H1 (cell line): ENCODE data around the gene CBX4. TPM values are rescaled to one million over a fixed set of nuclear protein-coding genes. Genes with fewer than 3 reads are reported as not detected.

Source experiments
- BCL11A ChIP-seq, 2 experiments: IDR thresholded peaks; one replicate each; pipeline ENCODE4 v1.6.1; 2011; ENCODE audit warnings: low read depth in 2 of 2, low read length in 2 of 2, mild to moderate bottlenecking in 2 of 2
- CHD7 ChIP-seq: fragments of 300-600 bp; sonication (generic); IDR thresholded peaks from 2 replicates; pipeline ENCODE4 v1.7.1; 2012; ENCODE audit warnings: low read length, moderate library complexity, mild to moderate bottlenecking, inconsistent platforms; ENCODE audit not compliant: insufficient replicate concordance
- JUN ChIP-seq: IDR thresholded peaks from 2 replicates; pipeline ENCODE4 v1.6.1; 2011; ENCODE audit warnings: low read depth, mild to moderate bottlenecking, improper control_type of control experiment, low read length
- MAFK ChIP-seq: IDR thresholded peaks from 2 replicates; pipeline ENCODE4 v1.6.1; 2012; ENCODE audit warnings: low read depth, mild to moderate bottlenecking, improper control_type of control experiment, low read length
- MAX ChIP-seq: IDR thresholded peaks from 2 replicates; pipeline ENCODE4 v1.6.1; 2012; ENCODE audit warnings: inconsistent platforms
- RNF2 ChIP-seq: fragments of 200-900, 300-1000 bp; sonication (generic); IDR thresholded peaks from 2 replicates; pipeline ENCODE4 v1.7.1; 2016; ENCODE audit warnings: borderline replicate concordance, low read depth, mild to moderate bottlenecking, antibody characterized with exemption, low read length; ENCODE audit not compliant: poor library complexity, severe bottlenecking; ENCODE audit errors: missing control alignments
- SAP30 ChIP-seq: fragments of 300-600 bp; sonication (generic); IDR thresholded peaks from 2 replicates; pipeline ENCODE4 v1.7.1; 2012; ENCODE audit warnings: low read length, moderate library complexity, mild to moderate bottlenecking, inconsistent platforms; ENCODE audit not compliant: insufficient read depth, insufficient replicate concordance
- SIRT6 ChIP-seq: IDR thresholded peaks from one replicate; pipeline ENCODE4 v1.7.1; 2012; ENCODE audit warnings: low read length, inconsistent platforms
- USF2 ChIP-seq: IDR thresholded peaks from 2 replicates; pipeline ENCODE4 v1.6.1; 2011; ENCODE audit warnings: low read length, improper control_type of control experiment
- polyA plus RNA-seq, 7 experiments: library from polyadenylated mRNA; depleted of rRNA in 3 of 7; stranded (reverse) in 5 of 7; unstranded in 2 of 7; fragments of >200 nt in 5 of 7; fragments of 200-250 nt in 2 of 7; gene quantifications; 1 replicate in 5 of 7; 2 replicates in 1 of 7; 4 replicates in 1 of 7; pipeline versions ENCODE4 v1.2.1 to v1.2.3, GENCODE V29; 2011 to 2013; ENCODE audit warnings: missing spikeins in 2 of 7, mixed read lengths in 2 of 7
- total RNA-seq: library from RNA; stranded (reverse); fragmentation: NEBNext Ultra II Directional; extraction: Animal tissue kit (Norgen Biotek cat#: 25700); gene quantifications from 2 replicates; pipeline ENCODE4 v1.2.1, GENCODE V29; 2021

Gene CBX4
- total and polyA plus RNA-seq, 2 of the 8 experiments (the other 6 are each of a cell fraction or from before 2014, with no cell fraction given), result 1.8 to 4.0 TPM

GRCh38 chr17:79819085-79819484 is 20.2 kb downstream of the CBX4 start (continued):
- TF ChIP-seq CHD7 (no peak), BCL11A (IDR thresholded peaks at IDR 0.05; ENCODE audit: low read depth in 2 of 2, low read length in 2 of 2) (no peak), USF2 (no peak), SAP30 (no peak), RNF2 (no peak), MAX (no peak), JUN (no peak), SIRT6 (no peak), MAFK (no peak)
